Neural progenitor cell (in vitro differentiated cells): Measurements from ENCODE around the gene NTPCR. TPM values are rescaled to one million over a fixed set of nuclear protein-coding genes. Genes with fewer than 3 reads are reported as not detected.

Source experiments
- DNase-seq: peaks from one replicate; pipeline ENCODE4 v3.0.0-alpha.2; 2016; ENCODE audit warnings: low spot score
- H2AFZ ChIP-seq: fragments of 200-600 bp; sonication (generic); replicated peaks from 2 replicates; pipeline ENCODE4 v1.6.1; 2016; ENCODE audit warnings: antibody characterized with exemption
- H3F3A ChIP-seq: fragments of 200-600 bp; sonication (generic); 2 replicates; pipeline ENCODE4 v1.6.1; 2016; ENCODE audit warnings: antibody characterized with exemption, low read depth
- H3K27ac ChIP-seq: fragments of 200-600 bp; sonication (generic); 2 replicates; pipeline ENCODE4 v1.5.1; 2016; ENCODE audit warnings: mild to moderate bottlenecking
- H3K27me3 ChIP-seq: fragments of 200-600 bp; sonication (generic); 2 replicates; pipeline ENCODE4 v1.6.1; 2016; ENCODE audit warnings: mild to moderate bottlenecking, moderate library complexity
- H3K36me3 ChIP-seq: fragments of 200-600 bp; sonication (generic); 2 replicates; pipeline ENCODE4 v1.5.1; 2016
- H3K4me1 ChIP-seq: fragments of 200-600 bp; sonication (generic); 2 replicates; pipeline ENCODE4 v1.6.1; 2016; ENCODE audit warnings: mixed run types
- H3K4me2 ChIP-seq: fragments of 200-600 bp; sonication (generic); 2 replicates; pipeline ENCODE4 v1.6.1; 2016
- H3K4me3 ChIP-seq: fragments of 200-600 bp; sonication (generic); 2 replicates; pipeline ENCODE4 v1.5.1; 2016
- H3K79me2 ChIP-seq: fragments of 200-600 bp; sonication (generic); 2 replicates; pipeline ENCODE4 v1.6.1; 2016; ENCODE audit warnings: low read depth
- H3K9ac ChIP-seq: fragments of 200-600 bp; sonication (generic); 2 replicates; pipeline ENCODE4 v1.6.1; 2016
- H3K9me3 ChIP-seq: fragments of 200-600 bp; sonication (generic); 2 replicates; pipeline ENCODE4 v1.5.1; 2016; ENCODE audit warnings: low read depth
- H4K20me1 ChIP-seq: fragments of 200-600 bp; sonication (generic); 2 replicates; pipeline ENCODE4 v1.6.1; 2016; ENCODE audit warnings: low read depth
- H3K27ac Mint-ChIP-seq: 3 replicates; pipeline ENCODE4 v1.8.0; 2021; ENCODE audit warnings: mixed read lengths
- H3K27me3 Mint-ChIP-seq: 2 replicates; pipeline ENCODE4 v1.8.0; 2022; ENCODE audit warnings: low read depth, mild to moderate bottlenecking, inconsistent platforms, moderate library complexity, mixed read lengths; ENCODE audit not compliant: insufficient read depth
- H3K36me3 Mint-ChIP-seq: 3 replicates; pipeline ENCODE4 v1.8.0; 2021; ENCODE audit warnings: mixed read lengths
- H3K4me1 Mint-ChIP-seq: 3 replicates; pipeline ENCODE4 v1.8.0; 2021; ENCODE audit warnings: mixed read lengths
- H3K4me3 Mint-ChIP-seq: 3 replicates; pipeline ENCODE4 v1.8.0; 2021; ENCODE audit warnings: mild to moderate bottlenecking, moderate library complexity, mixed read lengths
- H3K9me3 Mint-ChIP-seq: 3 replicates; pipeline ENCODE4 v1.8.0; 2020; ENCODE audit warnings: mixed read lengths
- CTCF ChIP-seq: fragments of 200-600 bp; sonication (generic); IDR thresholded peaks from 2 replicates; pipeline ENCODE4 v1.5.1; 2017; ENCODE audit warnings: antibody characterized with exemption, mild to moderate bottlenecking
- EZH2 ChIP-seq: fragments of 200-600 bp; sonication (generic); IDR thresholded peaks from 2 replicates; pipeline ENCODE4 v1.6.1; 2017; ENCODE audit warnings: antibody characterized with exemption, mild to moderate bottlenecking, moderate library complexity
- EZH2phosphoT487 ChIP-seq: fragments of 200-600 bp; sonication (generic); IDR thresholded peaks from 2 replicates; pipeline ENCODE4 v1.6.1; 2017; ENCODE audit warnings: antibody characterized with exemption
- total RNA-seq: library from RNA; depleted of rRNA; stranded (reverse); fragments of >200 nt; gene quantifications from 2 replicates; pipeline ENCODE4 v1.2.3, GENCODE V29; 2015; ENCODE audit warnings: low replicate concordance

Gene NTPCR
- total RNA-seq, 1 donor from 2014 or later = 65.7 TPM

DNA sequence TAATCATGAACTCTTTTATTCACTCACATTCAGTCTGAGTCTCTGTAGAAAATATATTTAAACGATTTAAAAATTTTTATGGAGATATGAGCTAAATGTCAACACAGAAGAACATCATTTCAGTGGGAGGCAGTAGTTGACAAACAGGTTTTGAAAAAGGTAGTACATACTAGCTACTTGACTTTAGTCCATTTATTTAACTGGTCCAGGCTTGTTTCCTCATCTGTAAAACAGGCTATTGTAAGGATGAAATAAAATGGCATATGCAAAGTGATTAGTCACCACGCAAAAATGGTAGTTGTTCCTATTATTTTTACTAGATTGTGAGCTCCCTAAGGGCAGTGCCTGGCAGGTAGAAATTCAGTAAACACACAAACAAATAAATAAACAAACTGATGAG is 75.2 kb downstream of the NTPCR start:
- no peaks in the 10 kb centered on the region for H3K36me3 Mint-ChIP-seq
- H3K27me3 ChIP-seq = no peaks in the 10 kb centered on the region
- no peak overlapping the region for H3K9ac ChIP-seq
- no peaks in the 10 kb centered on the region for H3K9me3 ChIP-seq
- no peaks in the 10 kb centered on the region for H4K20me1 ChIP-seq
- no peak overlapping the region for H3K4me2 ChIP-seq
- H3K27me3 Mint-ChIP-seq = no peaks in the 10 kb centered on the region
- H3K27ac ChIP-seq = no peak overlapping the region
- peaks cover 10% of the 10 kb centered on the region for H3K4me1 Mint-ChIP-seq
- no peak overlapping the region for H3K4me3 ChIP-seq
- no peak for DNase-seq
- H3K36me3 ChIP-seq = no peaks in the 10 kb centered on the region
- H3K79me2 ChIP-seq = no peaks in the 10 kb centered on the region
- H3F3A ChIP-seq = peaks cover 5% of the 10 kb centered on the region
- H3K27ac Mint-ChIP-seq = no peak overlapping the region
- H2AFZ ChIP-seq = no peak overlapping the region
- no peaks in the 10 kb centered on the region for H3K9me3 Mint-ChIP-seq
- TF ChIP-seq EZH2 = no peak
- no peak for TF ChIP-seq EZH2phosphoT487
- TF ChIP-seq CTCF = no peak
- no peak overlapping the region for H3K4me3 Mint-ChIP-seq
- H3K4me1 ChIP-seq = peaks cover 6% of the 10 kb centered on the region

DNA sequence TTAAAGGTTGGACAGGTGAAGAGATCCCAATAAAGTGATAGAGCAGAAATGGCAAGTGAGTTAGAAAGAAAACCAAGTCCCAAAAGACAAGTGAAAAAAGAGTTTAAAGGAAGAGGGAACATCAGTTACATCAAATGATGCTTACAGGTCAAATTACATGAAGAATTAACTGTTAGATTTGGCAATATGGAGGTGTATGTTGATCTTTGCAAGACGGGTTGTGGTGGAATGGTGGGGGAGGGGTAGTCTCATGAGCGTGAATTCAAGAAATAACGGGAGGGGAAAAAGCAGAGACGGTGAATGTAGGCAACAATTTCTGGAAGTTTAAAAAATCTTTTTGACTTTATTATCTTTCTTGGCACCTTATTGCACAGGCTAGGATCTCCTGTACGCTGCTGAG is 76.6 kb downstream of the NTPCR start:
- Histone ChIP-seq H4K20me1 (no peaks in the 10 kb centered on the region), H3K9ac (no peak overlapping the region), H3K4me1 (no peaks in the 10 kb centered on the region), H3K36me3 (no peaks in the 10 kb centered on the region), H3K27me3 (no peaks in the 10 kb centered on the region), H3K4me3 (no peak overlapping the region), H3K79me2 (no peaks in the 10 kb centered on the region), H3K9me3 (no peaks in the 10 kb centered on the region), H3F3A (no peaks in the 10 kb centered on the region), H3K4me2 (no peak overlapping the region), H2AFZ (no peak overlapping the region), H3K27ac (no peak overlapping the region)
- peak overlapping the region; percentile 26 for H3K27ac Mint-ChIP-seq
- peaks cover under 1% of the 10 kb centered on the region for H3K27me3 Mint-ChIP-seq
- no peak for DNase-seq
- H3K4me1 Mint-ChIP-seq = peaks cover 2% of the 10 kb centered on the region
- no peak overlapping the region for H3K4me3 Mint-ChIP-seq
- H3K36me3 Mint-ChIP-seq = no peaks in the 10 kb centered on the region
- H3K9me3 Mint-ChIP-seq = no peaks in the 10 kb centered on the region
- TF ChIP-seq EZH2 (no peak), CTCF (no peak)

DNA sequence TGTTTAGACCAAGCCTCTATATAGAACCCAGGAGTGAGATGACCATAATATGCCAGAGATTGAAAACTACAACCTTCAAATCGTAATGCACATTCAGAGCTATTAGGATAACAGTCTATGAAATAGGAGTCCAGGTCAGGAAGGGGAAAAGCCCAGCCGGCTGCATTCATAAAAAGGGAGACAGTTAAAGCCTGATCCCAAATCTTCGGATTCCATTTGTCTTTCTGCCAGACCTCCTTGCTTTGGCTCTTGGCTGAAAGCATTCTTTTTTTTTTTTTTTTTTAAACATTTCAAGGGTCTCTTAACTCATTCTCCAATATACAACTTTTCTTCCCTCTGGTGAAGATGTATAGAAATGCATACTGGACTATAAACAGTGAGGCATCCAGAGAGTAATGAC is 81.1 kb downstream of the NTPCR start:
- Mint-ChIP-seq H3K27me3 (peaks cover 4% of the 10 kb centered on the region), H3K4me3 (no peak overlapping the region), H3K36me3 (no peaks in the 10 kb centered on the region), H3K9me3 (no peaks in the 10 kb centered on the region), H3K4me1 (peaks cover 7% of the 10 kb centered on the region), H3K27ac (no peak overlapping the region)
- no peak for TF ChIP-seq EZH2
- no peak for TF ChIP-seq EZH2phosphoT487
- no peak for TF ChIP-seq CTCF
- Histone ChIP-seq H3K4me1 (no peaks in the 10 kb centered on the region), H3K4me2 (no peak overlapping the region), H2AFZ (no peak overlapping the region), H3K27ac (no peak overlapping the region), H3K36me3 (no peaks in the 10 kb centered on the region), H3K4me3 (no peak overlapping the region), H3K79me2 (no peaks in the 10 kb centered on the region), H4K20me1 (no peaks in the 10 kb centered on the region), H3K27me3 (no peaks in the 10 kb centered on the region), H3K9me3 (no peaks in the 10 kb centered on the region), H3F3A (no peaks in the 10 kb centered on the region), H3K9ac (no peak overlapping the region)
- no peak for DNase-seq

DNA sequence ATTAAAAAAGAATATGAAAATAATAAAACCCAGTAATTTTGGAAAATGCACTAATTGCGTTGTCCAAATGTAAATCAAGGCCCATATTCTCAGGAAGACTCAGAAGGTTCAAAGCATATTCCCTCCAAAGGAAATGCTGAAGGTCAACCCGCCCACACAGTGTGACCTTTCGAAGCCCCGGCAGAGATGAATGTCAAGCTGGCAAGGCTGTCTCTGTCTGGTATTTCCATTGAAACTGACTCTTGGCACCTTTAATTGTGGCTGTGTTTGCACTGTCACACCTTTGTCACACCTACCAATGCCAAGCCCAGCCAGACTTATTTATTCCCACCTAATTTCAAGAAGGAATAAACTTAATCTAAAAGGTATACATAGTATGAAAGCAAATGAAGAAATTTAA is 82.5 kb downstream of the NTPCR start:
- no peak for TF ChIP-seq EZH2

More for the DNA sequence above, 82.5 kb downstream of the NTPCR start:
- Histone ChIP-seq H2AFZ (no peak overlapping the region), H3K4me1 (no peaks in the 10 kb centered on the region), H4K20me1 (no peaks in the 10 kb centered on the region), H3K9ac (no peak overlapping the region), H3K27me3 (no peaks in the 10 kb centered on the region), H3K79me2 (no peaks in the 10 kb centered on the region), H3K36me3 (no peaks in the 10 kb centered on the region), H3K9me3 (no peaks in the 10 kb centered on the region), H3K4me2 (no peak overlapping the region), H3K4me3 (no peak overlapping the region), H3K27ac (no peak overlapping the region), H3F3A (no peaks in the 10 kb centered on the region)
- Mint-ChIP-seq H3K4me1 (peaks cover 13% of the 10 kb centered on the region), H3K9me3 (no peaks in the 10 kb centered on the region), H3K36me3 (no peaks in the 10 kb centered on the region), H3K4me3 (no peak overlapping the region), H3K27me3 (peaks cover 4% of the 10 kb centered on the region), H3K27ac (no peak overlapping the region)
- no peak for DNase-seq
